Measurements from ENCODE around the gene CACNA2D3.

The CACNA2D3 gene

DNA sequence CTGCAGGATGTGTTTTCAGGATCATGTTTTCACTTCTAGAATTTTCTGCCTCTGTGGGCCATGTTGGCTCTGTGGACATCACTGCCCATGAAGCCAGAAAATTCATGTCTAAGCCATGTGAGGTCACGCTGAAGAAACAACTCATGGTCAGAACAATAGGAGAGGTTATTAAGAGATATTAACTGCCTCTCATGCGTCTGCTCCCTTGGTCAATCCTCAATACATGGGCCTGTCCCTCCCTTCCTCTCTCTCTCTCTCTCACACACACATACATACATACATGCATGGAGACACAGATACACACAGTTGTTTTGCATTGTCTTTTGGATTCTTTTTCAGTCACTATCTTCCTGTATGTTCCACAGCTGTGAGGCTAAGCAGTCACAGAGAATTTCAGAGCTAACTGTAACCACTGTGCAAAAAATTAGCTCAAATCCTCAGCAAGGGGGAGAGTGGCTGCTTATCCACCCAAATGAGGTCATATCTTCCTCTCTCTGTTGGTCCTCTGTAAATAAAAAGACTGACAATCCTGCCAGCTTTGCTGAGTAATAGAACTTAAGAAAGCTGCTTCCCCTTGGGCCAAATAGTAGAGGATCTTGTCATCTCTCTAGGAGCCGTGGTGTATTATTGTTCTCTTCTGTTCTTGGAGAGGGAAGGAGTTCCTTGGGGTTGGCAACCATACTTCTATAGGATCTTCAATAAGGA, 759.9 kb downstream of the CACNA2D3 start:
- TF ChIP-seq, protein P1, sequence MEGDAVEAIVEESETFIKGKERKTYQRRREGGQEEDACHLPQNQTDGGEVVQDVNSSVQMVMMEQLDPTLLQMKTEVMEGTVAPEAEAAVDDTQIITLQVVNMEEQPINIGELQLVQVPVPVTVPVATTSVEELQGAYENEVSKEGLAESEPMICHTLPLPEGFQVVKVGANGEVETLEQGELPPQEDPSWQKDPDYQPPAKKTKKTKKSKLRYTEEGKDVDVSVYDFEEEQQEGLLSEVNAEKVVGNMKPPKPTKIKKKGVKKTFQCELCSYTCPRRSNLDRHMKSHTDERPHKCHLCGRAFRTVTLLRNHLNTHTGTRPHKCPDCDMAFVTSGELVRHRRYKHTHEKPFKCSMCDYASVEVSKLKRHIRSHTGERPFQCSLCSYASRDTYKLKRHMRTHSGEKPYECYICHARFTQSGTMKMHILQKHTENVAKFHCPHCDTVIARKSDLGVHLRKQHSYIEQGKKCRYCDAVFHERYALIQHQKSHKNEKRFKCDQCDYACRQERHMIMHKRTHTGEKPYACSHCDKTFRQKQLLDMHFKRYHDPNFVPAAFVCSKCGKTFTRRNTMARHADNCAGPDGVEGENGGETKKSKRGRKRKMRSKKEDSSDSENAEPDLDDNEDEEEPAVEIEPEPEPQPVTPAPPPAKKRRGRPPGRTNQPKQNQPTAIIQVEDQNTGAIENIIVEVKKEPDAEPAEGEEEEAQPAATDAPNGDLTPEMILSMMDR (IDR thresholded peaks at IDR 0.05; ENCODE audit: control insufficient read depth, insufficient read depth, low read depth, low read length, missing control alignments), result no peak
- no peak overlapping the region for H3K4me3 ChIP-seq (ENCODE audit: control insufficient read depth, low read depth, low read length)
- DNase-seq (ENCODE audit: low read depth), result peak; percentile 94

DNA sequence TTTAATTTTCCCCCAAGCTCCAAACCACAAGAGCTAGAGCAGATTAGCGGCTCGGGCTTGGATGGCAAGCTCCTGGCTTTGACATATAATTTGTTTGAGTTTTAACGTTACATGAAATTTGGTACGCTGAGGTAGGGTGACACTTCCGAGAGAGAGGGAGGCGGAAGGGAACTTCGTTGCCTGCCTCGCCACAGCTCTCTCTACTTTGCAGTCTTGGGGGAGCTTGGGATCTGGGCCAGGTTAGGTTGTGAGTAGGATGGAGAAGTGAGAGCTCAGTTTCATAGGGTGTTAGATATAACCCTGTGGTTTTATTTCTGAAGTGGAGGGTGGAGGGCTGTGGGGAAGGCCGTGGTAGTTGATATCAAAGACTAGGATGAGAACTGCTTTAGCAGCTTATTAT, 765.8 kb downstream of the CACNA2D3 start:
- TF ChIP-seq, protein P1 (IDR thresholded peaks at IDR 0.05; ENCODE audit: control insufficient read depth, insufficient read depth, low read depth, low read length, missing control alignments), result no peak
- DNase-seq (ENCODE audit: low read depth), result no peak
- H3K4me3 ChIP-seq (ENCODE audit: control insufficient read depth, low read depth, low read length), result no peak overlapping the region

DNA sequence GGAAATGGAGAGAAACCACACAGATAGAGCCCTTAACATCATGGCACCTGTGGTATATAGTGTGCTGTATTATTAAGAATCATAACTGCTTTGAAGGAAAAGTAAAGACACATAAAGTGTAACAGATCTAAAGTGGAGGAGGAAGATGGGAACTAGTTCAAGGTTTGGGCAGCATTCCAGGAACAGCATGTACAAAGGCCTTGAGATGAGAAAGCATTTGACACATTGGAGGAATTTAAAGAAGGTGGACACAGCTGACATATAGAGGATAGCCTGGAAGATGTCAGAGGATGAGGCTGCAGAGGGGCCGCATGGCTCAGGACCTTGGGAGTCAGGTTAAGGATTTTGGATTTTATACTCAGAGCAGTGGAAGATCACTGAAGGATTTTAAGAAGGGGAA, 766.5 kb downstream of the CACNA2D3 start:
- TF ChIP-seq, protein P1 (IDR thresholded peaks at IDR 0.05; ENCODE audit: control insufficient read depth, insufficient read depth, low read depth, low read length, missing control alignments), result no peak
- no peak for DNase-seq (ENCODE audit: low read depth)
- no peak overlapping the region for H3K4me3 ChIP-seq (ENCODE audit: control insufficient read depth, low read depth, low read length)

DNA sequence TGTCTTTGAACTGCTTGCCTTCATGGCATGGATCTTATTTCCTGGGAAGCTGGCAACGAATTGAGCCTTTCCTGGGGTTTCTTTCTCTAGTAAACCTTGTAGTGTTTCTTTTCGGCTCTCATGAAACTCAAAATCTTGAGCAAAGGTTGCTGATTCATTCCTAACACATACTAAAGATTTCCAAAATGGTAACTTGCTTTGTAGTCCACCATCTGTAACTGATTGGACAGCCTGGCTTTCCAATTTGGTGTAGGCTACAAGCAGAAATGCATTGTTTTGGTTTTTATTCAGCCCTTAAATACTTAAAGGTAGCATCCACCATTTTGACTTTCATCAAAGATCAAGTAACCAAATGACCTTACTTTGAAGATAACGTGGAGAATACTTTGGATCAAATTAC, 767.4 kb downstream of the CACNA2D3 start:
- H3K4me3 ChIP-seq (ENCODE audit: control insufficient read depth, low read depth, low read length), result no peak overlapping the region
- DNase-seq (ENCODE audit: low read depth), result no peak
- TF ChIP-seq, protein P1 (IDR thresholded peaks at IDR 0.05; ENCODE audit: control insufficient read depth, insufficient read depth, low read depth, low read length, missing control alignments), result no peak

DNA sequence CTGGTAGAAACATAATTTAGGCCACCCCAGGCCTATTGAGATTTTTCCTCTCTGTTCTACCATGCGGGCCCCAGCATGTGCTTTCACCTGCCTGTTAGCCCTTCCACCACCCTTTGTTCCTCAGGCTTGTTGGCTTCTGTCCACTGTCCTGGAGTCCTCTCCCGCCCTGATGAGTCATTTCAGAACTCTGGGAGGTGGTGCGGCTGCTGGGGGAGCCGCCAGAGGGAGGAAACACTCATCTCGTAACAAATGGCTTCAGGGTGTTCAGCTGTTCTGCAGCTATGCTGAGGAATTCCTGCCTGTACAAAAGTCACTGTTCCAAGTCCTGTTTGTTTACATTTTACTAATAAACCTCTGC, 769.2 kb downstream of the CACNA2D3 start:
- peak; percentile 90 for DNase-seq (ENCODE audit: low read depth)
- TF ChIP-seq, protein P1 (IDR thresholded peaks at IDR 0.05; ENCODE audit: control insufficient read depth, insufficient read depth, low read depth, low read length, missing control alignments), result peak; percentile 69
- no peak overlapping the region for H3K4me3 ChIP-seq (ENCODE audit: control insufficient read depth, low read depth, low read length)

DNA sequence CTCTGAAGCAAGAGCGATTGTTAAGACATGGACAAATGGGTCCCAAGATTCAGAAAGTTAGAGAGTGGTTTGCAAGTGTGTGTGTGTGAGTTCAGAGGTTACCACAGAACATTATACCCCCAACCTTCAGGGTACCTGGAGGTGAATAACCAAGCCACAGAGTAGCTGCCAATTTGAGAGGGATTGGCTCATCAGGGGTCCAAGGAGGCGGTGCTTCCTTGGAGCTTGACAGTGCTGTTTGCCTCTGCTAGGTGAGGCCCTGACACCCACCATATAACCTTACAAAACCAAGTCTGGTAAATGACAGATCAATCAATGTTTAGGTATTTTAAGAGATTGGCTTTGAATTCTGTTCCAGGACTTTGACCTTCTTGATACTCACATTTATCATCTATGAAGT, 769.8 kb downstream of the CACNA2D3 start:
- TF ChIP-seq, protein P1 (IDR thresholded peaks at IDR 0.05; ENCODE audit: control insufficient read depth, insufficient read depth, low read depth, low read length, missing control alignments), result no peak
- no peak for DNase-seq (ENCODE audit: low read depth)

More for the DNA sequence above, 769.8 kb downstream of the CACNA2D3 start:
- no peak overlapping the region for H3K4me3 ChIP-seq (ENCODE audit: control insufficient read depth, low read depth, low read length)

All from AG09309 (cell line).